Hepatocyte (in vitro differentiated cells): ENCODE data around the gene GRIN3A.

ENCODE experiments used
- CTCF ChIP-seq: fragments of 200-600 bp; sonication (generic); IDR thresholded peaks from 2 replicates; pipeline ENCODE4 v1.5.1; 2016; ENCODE audit warnings: antibody characterized with exemption, mild to moderate bottlenecking; ENCODE audit not compliant: poor library complexity
- EZH2phosphoT487 ChIP-seq: fragments of 200-600 bp; sonication (generic); IDR thresholded peaks from one replicate; pipeline ENCODE4 v1.6.1; 2018; ENCODE audit warnings: antibody characterized with exemption, mild to moderate bottlenecking, low read depth, moderate library complexity; ENCODE audit not compliant: unreplicated experiment, severe bottlenecking

GRCh38 chr9:101693546-101694336 is 44.7 kb downstream of the GRIN3A start:
- TF ChIP-seq EZH2phosphoT487, result no peak
- no peak for TF ChIP-seq CTCF
